ENCODE measurements around the gene TXNRD2.
"Not testable (repeated sequence)": the region's sequence is repeated elsewhere in the genome, so short reads cannot be mapped to it uniquely, and the experiment has no call there.

The TXNRD2 gene

GRCh38 chr22:19916941-19917340 is 24.7 kb downstream of the TXNRD2 start:
- peaks cover 22% of the 10 kb centered on the region for H3K36me3 Mint-ChIP-seq (ENCODE audit: low read depth)
- no peaks in the 10 kb centered on the region for H3K27me3 Mint-ChIP-seq
- no peaks in the 10 kb centered on the region for H3K9me3 Mint-ChIP-seq
- DNase-seq = no peak
- H3K4me1 Mint-ChIP-seq = no peaks in the 10 kb centered on the region
- no peak for ATAC-seq
- no peak overlapping the region for H3K4me3 Mint-ChIP-seq
- H3K27ac Mint-ChIP-seq = no peak overlapping the region

- Mint-ChIP-seq H3K27ac (no peak overlapping the region), H3K36me3 (ENCODE audit: low read depth) (peaks cover 22% of the 10 kb centered on the region), H3K4me3 (no peak overlapping the region), H3K27me3 (no peaks in the 10 kb centered on the region), H3K4me1 (no peaks in the 10 kb centered on the region), H3K9me3 (no peaks in the 10 kb centered on the region)
- DNase-seq (no peak), ATAC-seq (no peak)
Observed at GRCh38 chr22:19916006-19916405, 25.6 kb downstream of the TXNRD2 start.

GRCh38 chr22:19915287-19915954 is 26.2 kb downstream of the TXNRD2 start:
- H3K4me1 Mint-ChIP-seq = no peaks in the 10 kb centered on the region
- peaks cover 22% of the 10 kb centered on the region for H3K36me3 Mint-ChIP-seq (ENCODE audit: low read depth)
- ATAC-seq (no peak), DNase-seq (no peak)
- no peaks in the 10 kb centered on the region for H3K9me3 Mint-ChIP-seq
- H3K27me3 Mint-ChIP-seq = no peaks in the 10 kb centered on the region
- H3K4me3 Mint-ChIP-seq = no peak overlapping the region
- H3K27ac Mint-ChIP-seq = no peak overlapping the region

GRCh38 chr22:19914201-19914943 is 27.2 kb downstream of the TXNRD2 start:
- Mint-ChIP-seq H3K4me3 (no peak overlapping the region), H3K27me3 (no peaks in the 10 kb centered on the region), H3K9me3 (no peaks in the 10 kb centered on the region), H3K27ac (no peak overlapping the region), H3K36me3 (ENCODE audit: low read depth) (peaks cover 22% of the 10 kb centered on the region), H3K4me1 (peaks cover 2% of the 10 kb centered on the region)
- no peak for DNase-seq
- ATAC-seq = no peak

- DNase-seq (no peak), ATAC-seq (no peak)
- Mint-ChIP-seq H3K9me3 (no peaks in the 10 kb centered on the region), H3K27ac (no peak overlapping the region), H3K4me1 (peaks cover 2% of the 10 kb centered on the region), H3K36me3 (ENCODE audit: low read depth) (peaks cover 22% of the 10 kb centered on the region), H3K27me3 (no peaks in the 10 kb centered on the region), H3K4me3 (no peak overlapping the region)
Observed at GRCh38 chr22:19913337-19913936, 28.2 kb downstream of the TXNRD2 start.

GRCh38 chr22:19912271-19912999 is 29.2 kb downstream of the TXNRD2 start:
- DNase-seq = no peak
- H3K4me3 Mint-ChIP-seq = no peak overlapping the region
- no peak for ATAC-seq
- H3K36me3 Mint-ChIP-seq (ENCODE audit: low read depth) = peaks cover 22% of the 10 kb centered on the region
- H3K9me3 Mint-ChIP-seq = no peaks in the 10 kb centered on the region
- H3K27me3 Mint-ChIP-seq = no peaks in the 10 kb centered on the region
- no peak overlapping the region for H3K27ac Mint-ChIP-seq
- H3K4me1 Mint-ChIP-seq = peaks cover 2% of the 10 kb centered on the region

- no peaks in the 10 kb centered on the region for H3K9me3 Mint-ChIP-seq
- H3K4me3 Mint-ChIP-seq = no peak overlapping the region
- ATAC-seq = no peak
Observed at GRCh38 chr22:19911540-19912270, 29.9 kb downstream of the TXNRD2 start.

GRCh38 chr22:19910180-19910744 is 31.4 kb downstream of the TXNRD2 start:
- Mint-ChIP-seq H3K36me3 (ENCODE audit: low read depth) (peaks cover 20% of the 10 kb centered on the region), H3K9me3 (no peaks in the 10 kb centered on the region), H3K27me3 (no peaks in the 10 kb centered on the region), H3K4me3 (no peak overlapping the region), H3K27ac (no peak overlapping the region), H3K4me1 (peaks cover 2% of the 10 kb centered on the region)
- DNase-seq = no peak
- no peak for ATAC-seq

More at GRCh38 chr22:19911540-19912270, 29.9 kb downstream of the TXNRD2 start:
- Mint-ChIP-seq H3K36me3 (ENCODE audit: low read depth) (peaks cover 22% of the 10 kb centered on the region), H3K27ac (no peak overlapping the region), H3K4me1 (peaks cover 2% of the 10 kb centered on the region), H3K27me3 (no peaks in the 10 kb centered on the region)
- no peak for DNase-seq

- Mint-ChIP-seq H3K4me3 (no peak overlapping the region), H3K27ac (no peak overlapping the region), H3K4me1 (peaks cover 2% of the 10 kb centered on the region), H3K36me3 (ENCODE audit: low read depth) (peaks cover 15% of the 10 kb centered on the region), H3K9me3 (no peaks in the 10 kb centered on the region), H3K27me3 (no peaks in the 10 kb centered on the region)
- DNase-seq (peak; percentile 87), ATAC-seq (peak; percentile 85)
Observed at GRCh38 chr22:19909350-19910179, 32.1 kb downstream of the TXNRD2 start.

GRCh38 chr22:19907902-19908301 is 33.7 kb downstream of the TXNRD2 start:
- not testable (repeated sequence) for H3K27me3 Mint-ChIP-seq; H3K27ac Mint-ChIP-seq; ATAC-seq; H3K9me3 Mint-ChIP-seq; DNase-seq; H3K4me3 Mint-ChIP-seq; H3K36me3 Mint-ChIP-seq (ENCODE audit: low read depth); H3K4me1 Mint-ChIP-seq

GRCh38 chr22:19906864-19907263 is 34.8 kb downstream of the TXNRD2 start:
- H3K27me3 Mint-ChIP-seq; H3K4me3 Mint-ChIP-seq; ATAC-seq; H3K27ac Mint-ChIP-seq; DNase-seq; H3K36me3 Mint-ChIP-seq (ENCODE audit: low read depth); H3K4me1 Mint-ChIP-seq; H3K9me3 Mint-ChIP-seq: not testable (repeated sequence)

- Mint-ChIP-seq H3K4me1 (peaks cover 2% of the 10 kb centered on the region), H3K36me3 (ENCODE audit: low read depth) (no peaks in the 10 kb centered on the region), H3K9me3 (no peaks in the 10 kb centered on the region), H3K4me3 (no peak overlapping the region), H3K27me3 (no peaks in the 10 kb centered on the region), H3K27ac (no peak overlapping the region)
- ATAC-seq (no peak), DNase-seq (no peak)
Observed at GRCh38 chr22:19905347-19906276, 36.0 kb downstream of the TXNRD2 start.

All from activated naive CD8-positive, alpha-beta T cell treated with anti-CD3 and anti-CD28 coated beads, Interleukin-2, amount 50 U/mL, for 24 hours (primary cell).